NCI-H345 (cell line): ENCODE results near the gene KCTD15.
"Not testable (repeated sequence)": the region's sequence is repeated elsewhere in the genome, so short reads cannot be mapped to it uniquely, and the experiment has no call there.

ENCODE experiments used
- DNase-seq: peaks from one replicate; lab custom pipeline; 2025; lab: John Stamatoyannopoulos, UW

Gene KCTD15

GRCh38 chr19:33814181-33815165 lies 17.8 kb downstream of the KCTD15 start:
- DNase-seq, result no peak

DNA sequence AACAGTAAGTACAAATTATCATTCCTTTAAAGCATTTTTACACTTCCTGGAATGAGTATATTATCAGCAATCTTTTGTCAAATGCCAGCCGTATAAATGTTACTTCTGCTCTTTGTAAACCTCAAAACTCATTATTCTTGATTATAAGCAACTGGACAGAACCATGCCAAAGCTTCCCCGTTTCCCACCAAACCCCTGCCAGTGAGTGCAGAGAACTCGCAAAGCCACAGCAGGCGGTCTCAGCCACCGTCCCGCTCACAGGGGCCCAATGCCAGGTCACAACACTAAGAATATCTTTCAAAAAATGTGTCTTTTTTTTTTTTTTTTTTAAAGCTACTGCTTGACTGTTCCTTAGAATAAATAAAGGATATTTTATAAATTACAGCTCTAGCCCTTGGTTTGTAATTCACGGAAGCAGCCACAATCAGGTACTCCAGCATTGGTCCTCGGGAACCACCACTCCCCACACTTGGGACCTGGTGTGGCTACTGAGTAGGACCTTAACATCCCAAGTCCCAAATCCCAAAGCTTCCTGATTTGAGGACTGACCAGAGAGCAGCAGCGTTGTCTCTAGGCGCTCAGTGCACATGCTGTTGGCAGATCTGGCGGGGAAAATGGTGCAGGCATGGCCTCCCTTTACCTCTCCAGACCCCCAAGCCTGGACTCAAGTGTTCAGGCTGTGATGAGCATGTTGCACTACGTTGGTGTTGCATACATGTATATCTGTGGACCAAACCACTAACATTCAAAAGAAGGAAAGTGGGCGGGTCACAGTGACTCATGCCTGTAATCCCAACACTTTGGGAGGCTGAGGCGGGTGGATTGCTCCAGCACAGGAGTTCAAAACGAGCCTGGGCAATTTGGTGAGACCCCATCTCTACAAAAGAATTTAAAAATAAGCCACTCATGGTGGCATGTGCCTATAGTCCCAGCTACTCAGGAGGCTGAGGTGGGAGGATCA lies 19.0 kb downstream of the KCTD15 start:
- DNase-seq, result no peak

DNA sequence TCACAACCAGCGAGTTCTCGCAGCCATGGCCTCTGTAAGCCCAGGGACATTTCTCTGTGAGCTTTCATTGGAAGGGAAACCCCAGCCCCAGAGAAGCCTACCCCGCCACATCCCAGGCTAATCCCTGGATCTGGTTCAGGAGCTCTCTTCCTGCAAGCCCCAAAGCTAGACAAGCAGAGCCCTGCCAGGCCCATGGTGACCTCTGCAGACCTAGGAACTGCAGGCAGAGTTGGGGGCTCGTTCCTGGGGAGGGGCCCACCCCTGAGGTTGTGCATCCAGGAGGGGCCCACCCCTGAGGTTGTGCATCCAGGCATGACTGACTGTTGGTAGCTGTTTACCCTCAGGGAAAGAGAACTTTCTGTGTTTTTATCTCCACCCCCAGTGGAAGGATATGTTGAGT lies 21.7 kb downstream of the KCTD15 start:
- DNase-seq, result no peak

- not testable (repeated sequence) for DNase-seq
These were observed 22.4 kb downstream of the KCTD15 start for GRCh38 chr19:33819078-33819477.

GRCh38 chr19:33819506-33819879 lies 22.8 kb downstream of the KCTD15 start:
- DNase-seq, result no peak

DNA sequence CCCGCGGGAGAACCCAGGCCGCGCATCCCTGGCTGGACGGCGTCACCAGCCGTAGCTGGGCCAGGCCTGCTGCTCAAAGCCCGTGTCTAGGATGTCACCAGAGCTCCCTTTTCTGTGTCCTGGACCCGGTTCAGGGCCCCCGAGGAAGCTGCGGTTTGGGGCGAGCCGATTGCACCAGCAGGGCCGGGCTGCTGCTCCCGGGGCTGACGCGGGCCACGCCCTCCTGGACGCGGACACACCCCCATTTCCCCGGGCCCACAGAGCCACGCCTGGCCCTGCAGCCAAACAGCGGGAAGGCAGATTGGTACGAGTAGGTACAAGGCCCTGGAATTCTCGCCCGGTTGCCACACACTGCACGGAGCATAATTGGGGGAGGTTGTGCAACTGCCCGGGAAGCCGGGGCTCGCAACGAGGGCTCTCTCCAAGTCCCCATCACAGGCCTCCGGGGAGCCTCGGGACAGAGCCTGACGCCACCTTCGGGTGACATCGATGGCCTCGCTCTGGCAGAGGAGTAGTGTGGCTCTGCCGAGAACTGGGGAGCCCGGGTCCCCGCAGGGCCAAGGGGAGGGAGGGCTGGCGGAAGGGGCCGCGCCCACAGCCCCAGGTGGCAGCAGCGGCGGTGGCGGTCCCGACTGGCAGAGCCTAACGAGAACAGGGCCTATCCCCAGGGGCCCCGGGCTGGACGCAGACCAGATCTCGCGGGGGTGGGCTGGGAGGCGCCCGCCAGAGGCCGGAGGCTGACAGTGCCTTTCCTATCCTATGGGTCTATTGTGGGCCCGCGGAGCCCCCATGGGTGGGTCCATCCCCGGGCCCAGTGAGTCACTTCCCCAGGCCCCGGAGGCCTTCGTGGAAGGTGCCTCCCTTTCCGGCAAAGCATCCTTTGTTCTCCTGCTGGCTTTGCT lies 23.5 kb downstream of the KCTD15 start:
- DNase-seq, result no peak

DNA sequence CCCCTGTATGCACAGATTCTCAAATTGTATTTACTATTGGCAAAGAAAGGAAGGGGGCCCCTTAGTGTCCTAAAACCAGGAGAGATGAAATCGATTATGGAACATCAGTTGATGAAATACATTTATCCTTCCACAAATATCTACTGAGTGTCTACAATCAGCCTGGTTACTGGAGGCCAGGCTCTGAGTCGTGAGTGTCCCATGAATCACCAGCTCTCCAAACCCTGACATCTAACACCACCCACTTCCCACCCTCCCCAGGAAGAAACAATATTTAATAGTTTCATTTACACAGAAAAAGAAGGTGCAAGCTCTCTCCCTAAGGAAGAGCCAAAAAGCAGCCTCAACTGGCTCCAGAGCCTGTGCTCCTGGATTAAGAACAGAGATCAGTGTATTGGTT lies 25.2 kb downstream of the KCTD15 start:
- no peak for DNase-seq

DNA sequence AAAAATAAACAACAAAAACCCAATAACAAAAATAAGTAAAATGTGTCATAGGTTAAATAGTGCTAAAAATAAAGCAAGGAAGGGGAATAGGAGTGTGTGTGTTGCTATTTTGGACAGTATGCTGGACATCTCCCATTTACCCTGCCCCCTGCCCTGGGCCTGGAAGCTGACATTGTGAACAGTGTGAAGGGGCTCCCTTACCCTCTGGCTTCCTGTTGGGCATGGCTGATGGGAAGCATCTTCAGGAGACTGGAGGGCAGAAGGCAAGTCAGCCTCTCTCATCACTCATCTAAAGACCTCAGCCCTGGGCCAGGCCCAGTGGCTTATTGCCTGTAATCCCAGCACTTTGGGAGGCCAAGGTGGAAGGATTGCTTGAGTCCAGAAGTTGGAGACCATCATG lies 26.7 kb downstream of the KCTD15 start:
- DNase-seq, result no peak

DNA sequence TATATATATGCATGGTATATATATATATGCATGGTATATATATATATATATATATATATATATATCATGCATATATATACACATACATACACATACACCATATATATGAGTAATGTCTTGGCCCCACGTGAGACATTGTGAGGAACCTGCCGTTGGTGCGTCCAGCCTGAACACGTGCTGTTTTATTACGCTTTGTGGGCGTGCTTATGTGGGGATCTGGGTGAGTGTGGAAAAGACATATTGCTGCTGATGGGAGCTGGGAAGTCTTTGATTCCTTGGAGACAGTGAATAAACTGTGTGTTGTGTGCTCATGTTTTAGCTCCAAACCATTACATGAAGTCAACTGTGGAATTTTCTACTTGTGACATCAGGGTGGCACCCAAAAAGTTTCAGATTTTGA lies 28.9 kb downstream of the KCTD15 start:
- no peak for DNase-seq

GRCh38 chr19:33826521-33826920 lies 29.9 kb downstream of the KCTD15 start:
- no peak for DNase-seq

GRCh38 chr19:33828266-33829075 lies 31.8 kb downstream of the KCTD15 start:
- no peak for DNase-seq

- no peak for DNase-seq
These were observed 33.6 kb downstream of the KCTD15 start for GRCh38 chr19:33830264-33830663.

GRCh38 chr19:33831825-33832224 lies 35.2 kb downstream of the KCTD15 start:
- DNase-seq, result no peak

GRCh38 chr19:33832633-33833032 lies 36.0 kb downstream of the KCTD15 start:
- DNase-seq, result no peak

- DNase-seq, result no peak
These were observed 43.7 kb downstream of the KCTD15 start for GRCh38 chr19:33840382-33840781.

GRCh38 chr19:33840783-33841182 lies 44.1 kb downstream of the KCTD15 start:
- DNase-seq, result no peak

DNA sequence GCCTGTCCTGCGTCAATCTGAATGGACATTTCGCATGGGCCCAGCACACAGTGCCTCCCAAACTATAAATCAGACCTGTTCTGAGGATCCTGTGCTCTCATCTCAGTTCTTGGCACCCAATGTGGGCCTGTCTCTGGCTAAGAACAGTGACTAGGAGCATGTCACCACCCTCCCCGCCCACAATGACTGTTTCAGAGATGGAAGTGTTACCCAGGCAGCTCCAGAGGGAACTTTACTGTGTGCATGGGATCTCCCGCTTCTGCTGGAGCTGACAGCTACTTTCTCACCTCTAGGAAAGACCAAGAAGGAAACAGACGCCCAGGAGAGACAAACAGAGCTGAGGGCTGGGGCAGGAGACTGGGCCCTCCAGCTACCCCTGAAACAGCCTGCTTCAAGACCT lies 45.0 kb downstream of the KCTD15 start:
- no peak for DNase-seq

- DNase-seq, result no peak
These were observed 47.8 kb downstream of the KCTD15 start for GRCh38 chr19:33844478-33844877.

- no peak for DNase-seq
These were observed 48.8 kb downstream of the KCTD15 start for GRCh38 chr19:33845498-33845897.

GRCh38 chr19:33849551-33850147 lies 53.0 kb downstream of the KCTD15 start:
- no peak for DNase-seq
